GM18499 (cell line): Measurements from ENCODE around the gene CD276.
"Not testable (repeated sequence)": the region's sequence is repeated elsewhere in the genome, so short reads cannot be mapped to it uniquely, and the experiment has no call there.

Experiments used
- ATAC-seq: cut with Tn5 transposase; IDR thresholded peaks from one replicate; pipeline ENCODE4 v1.9.1; 2021; ENCODE audit warnings: moderate number of reproducible peaks; ENCODE audit not compliant: insufficient read depth, unreplicated experiment

The CD276 gene

DNA sequence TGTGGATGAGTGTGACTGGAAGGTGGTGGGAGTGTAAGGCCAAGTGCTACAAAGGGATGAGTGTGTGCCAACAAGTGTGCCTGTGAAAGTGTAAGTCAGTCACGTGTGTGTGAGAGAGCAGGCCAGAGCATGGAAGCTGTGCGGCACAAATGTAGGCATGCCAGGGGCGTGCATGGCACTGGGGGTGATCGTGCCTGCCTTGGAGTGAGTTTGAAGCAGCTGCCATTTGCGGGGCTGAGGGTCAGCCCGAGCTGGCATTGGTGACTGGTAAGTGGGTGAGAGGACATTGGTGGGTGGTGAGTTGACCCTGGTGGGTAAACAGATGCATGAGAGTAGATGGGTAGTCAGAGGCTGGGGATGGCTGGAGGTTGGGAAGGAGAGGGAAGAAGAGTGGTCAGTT lies 24.5 kb downstream of the CD276 start:
- no peak for ATAC-seq

DNA sequence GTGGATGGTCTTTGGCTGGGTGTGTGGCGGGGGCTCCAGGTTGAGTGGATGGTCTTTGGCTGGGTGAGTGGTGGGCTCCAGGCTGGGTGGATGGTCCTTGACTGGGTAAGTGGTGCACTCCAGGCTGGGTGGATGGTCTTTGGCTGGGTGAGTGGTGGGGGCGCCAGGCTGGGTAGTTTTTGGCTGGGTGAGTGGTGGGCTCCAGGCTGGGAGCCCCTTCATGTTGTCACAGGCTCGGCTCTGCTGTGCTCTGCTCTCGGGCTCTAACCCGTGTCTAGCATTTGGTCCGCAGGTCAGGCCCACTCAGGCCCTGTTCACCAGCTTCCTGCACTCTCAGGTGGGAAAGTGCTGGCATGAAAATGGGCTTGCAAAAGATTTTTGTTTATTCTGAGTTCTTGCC lies 25.1 kb downstream of the CD276 start:
- no peak for ATAC-seq

- ATAC-seq, result no peak
Observed at GRCh38 chr15:73709686-73710085, 25.5 kb downstream of the CD276 start.

GRCh38 chr15:73710321-73710720 lies 26.1 kb downstream of the CD276 start:
- no peak for ATAC-seq

DNA sequence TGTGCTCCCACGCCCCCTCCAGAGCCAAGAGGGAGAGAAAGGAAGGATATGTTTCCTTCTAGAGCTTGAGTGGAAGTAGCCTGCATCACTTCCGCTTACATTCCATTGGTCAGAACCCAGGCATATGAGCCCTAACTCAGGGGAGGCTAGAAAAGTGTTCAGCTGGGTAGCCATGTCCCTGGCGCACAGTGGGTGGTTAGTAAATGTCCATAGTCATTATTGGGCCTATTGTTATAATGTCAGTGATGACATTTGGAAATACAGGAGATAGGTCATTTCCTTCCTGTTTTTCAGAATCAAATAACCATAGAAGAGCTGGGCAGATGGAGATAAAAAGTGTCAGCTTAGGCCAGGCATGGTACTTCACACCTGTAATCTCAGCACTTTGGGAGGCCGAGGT lies 27.3 kb downstream of the CD276 start:
- no peak for ATAC-seq

GRCh38 chr15:73712107-73712506 lies 27.9 kb downstream of the CD276 start:
- ATAC-seq, result no peak

DNA sequence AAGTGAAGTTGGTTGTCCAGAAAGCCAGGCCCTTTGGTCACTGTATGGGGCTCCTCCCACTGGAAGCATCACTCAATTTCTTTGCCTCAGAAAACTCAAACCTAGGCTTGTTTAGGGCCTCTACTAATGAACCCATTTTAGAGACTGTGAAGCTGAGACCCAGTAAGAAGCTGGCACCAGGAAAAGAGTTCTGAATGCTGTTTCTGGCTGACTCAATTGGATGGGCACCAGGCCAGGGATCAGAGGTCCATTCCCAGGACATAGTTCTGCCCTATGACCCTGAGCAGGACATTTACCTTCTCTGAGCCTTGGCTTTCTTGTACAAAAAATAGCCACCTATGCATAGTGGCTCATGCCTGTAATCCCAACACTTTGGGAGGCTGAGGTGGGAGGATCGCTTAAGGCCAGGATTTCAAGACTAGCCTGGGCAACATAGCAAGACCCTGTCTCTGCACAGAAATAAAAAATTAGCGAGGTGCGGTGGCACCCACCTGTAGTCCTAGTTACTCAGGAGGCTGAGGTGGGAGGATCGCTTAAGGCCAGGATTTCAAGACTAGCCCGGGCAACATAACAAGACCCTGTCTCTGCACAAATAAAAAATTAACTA lies 30.6 kb downstream of the CD276 start:
- no peak for ATAC-seq

DNA sequence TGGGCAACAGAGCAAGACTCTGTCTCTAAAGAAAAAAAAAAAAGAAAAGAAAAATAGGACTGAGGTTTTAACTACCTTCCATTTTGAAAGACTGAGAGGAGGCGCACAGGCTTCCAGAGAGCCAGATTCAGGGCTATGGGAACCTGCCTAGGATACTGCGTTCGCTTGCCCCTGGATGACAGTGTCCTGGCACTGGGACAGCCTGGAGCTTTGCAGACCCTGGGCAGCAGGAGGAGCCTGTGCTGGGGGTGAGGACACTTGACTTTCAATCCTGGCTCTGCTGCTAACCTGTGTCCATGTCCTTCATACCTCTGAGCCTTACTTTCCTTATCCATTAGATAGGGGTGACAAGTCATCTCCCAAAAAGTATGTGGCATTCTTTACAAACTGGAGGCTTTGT lies 31.2 kb downstream of the CD276 start:
- no peak for ATAC-seq

DNA sequence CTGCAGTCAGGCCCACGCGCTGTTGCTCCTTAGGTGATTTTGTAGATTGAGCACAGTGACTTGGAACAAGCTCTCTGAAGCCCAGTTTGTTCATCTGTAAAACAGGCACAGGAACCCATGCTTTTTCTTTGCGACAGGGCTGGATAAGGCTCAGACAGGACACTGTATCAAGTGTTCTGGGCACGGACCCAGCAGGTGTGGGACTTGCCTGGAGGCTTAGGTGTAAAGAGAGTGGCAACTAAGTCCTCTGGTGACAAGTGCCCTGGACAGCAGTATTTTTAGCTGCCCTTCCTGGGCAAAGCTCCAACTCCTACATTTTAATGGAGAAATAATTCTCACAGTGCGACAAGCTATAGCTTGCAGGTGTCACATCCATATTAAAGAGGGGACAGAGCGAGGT lies 32.2 kb downstream of the CD276 start:
- no peak for ATAC-seq

DNA sequence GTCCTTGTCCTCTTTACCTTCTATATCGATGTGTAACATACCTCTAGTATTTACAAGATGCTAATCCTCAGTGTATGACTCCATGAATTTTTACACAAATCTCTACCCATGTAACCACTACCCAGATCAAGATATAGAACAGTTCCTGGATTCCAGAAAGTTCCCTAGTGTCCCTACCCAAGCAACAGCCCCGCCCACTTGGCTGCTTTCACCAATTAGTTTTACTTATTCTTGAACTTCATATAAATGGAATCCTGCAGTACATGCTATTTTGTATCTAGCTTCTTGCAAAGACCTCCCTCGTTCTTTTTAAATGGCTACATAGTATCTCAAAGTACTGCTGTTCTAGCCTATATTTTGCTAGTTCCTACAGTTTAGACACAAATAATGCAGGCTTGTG lies 33.0 kb downstream of the CD276 start:
- no peak for ATAC-seq

GRCh38 chr15:73717802-73718201 lies 33.6 kb downstream of the CD276 start:
- no peak for ATAC-seq

DNA sequence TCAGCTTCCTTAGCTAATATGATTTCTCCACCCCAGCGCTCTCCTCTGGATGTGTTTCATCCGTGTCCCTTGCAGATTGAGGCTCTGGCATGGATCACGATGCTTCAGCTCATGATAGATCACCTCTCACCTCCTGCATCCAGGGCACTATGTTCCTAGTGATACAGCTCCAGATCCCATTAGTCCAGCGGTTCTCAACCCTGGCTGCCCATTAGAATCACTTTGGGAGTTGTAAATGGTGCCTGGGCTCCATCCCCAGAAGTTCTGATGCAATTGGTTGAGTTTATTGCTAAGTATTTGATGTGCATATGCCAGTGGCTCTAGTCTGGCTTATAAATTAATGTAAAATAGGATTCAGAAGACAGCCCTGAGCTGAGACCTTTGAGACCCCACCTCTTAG lies 34.5 kb downstream of the CD276 start:
- ATAC-seq, result no peak

DNA sequence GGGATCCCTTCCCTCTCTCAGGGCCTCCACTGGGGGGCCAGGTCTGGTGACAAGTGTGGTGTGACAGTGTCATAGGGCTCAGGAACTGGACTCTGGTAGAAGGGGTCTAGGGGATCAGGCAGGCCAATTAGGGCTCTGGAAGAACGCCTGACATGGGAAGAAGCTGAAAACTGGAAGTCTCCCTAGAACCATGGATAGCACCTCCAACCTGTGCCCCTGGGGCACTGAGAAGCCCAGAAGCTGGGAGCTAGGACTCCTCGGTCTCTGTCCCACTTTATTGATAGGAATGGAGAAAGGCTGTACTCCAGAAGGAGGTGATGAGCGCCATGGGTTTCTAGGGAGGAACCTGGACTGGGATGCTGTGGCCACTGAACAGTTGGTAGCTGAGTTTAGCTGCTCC lies 38.2 kb downstream of the CD276 start:
- ATAC-seq, result no peak

DNA sequence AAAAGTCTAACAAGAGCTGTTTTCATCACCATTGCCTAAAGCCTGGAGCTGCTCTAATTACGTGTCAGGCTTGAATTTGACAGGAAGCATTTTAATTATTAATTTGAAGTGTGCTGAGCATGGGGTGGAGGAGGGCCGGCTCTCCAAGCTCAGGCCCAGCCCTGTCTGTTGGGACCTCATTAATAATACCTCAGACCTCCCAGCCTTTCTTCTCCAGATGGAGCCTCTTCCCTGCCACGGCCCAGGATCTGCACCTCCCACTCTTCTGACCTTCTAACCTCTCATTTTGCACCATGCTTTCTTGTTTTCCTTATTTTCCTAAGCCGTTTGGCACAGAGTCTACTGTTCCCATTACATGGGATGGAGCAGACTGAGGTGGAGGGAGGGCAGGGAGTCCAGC lies 39.0 kb downstream of the CD276 start:
- no peak for ATAC-seq

DNA sequence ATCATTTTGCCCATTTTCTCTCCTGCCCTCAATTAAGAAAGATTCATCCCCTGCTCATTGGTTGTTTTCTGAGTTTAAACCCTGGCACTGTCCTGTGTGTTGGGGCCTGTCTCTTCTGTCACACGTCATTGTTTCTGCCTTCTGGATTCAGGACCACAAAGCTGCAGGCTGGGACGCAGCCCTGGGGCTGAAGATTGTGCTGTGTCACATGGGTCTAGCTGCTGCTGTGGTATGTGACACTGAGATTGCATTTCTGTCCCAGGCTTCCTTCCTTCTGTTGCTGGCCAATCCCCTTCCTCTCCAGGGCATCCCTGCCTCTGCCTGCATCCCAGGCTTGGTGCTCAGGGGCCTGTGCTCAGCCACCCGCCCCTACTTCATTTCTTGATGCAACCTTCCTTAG lies 40.0 kb downstream of the CD276 start:
- ATAC-seq, result no peak

DNA sequence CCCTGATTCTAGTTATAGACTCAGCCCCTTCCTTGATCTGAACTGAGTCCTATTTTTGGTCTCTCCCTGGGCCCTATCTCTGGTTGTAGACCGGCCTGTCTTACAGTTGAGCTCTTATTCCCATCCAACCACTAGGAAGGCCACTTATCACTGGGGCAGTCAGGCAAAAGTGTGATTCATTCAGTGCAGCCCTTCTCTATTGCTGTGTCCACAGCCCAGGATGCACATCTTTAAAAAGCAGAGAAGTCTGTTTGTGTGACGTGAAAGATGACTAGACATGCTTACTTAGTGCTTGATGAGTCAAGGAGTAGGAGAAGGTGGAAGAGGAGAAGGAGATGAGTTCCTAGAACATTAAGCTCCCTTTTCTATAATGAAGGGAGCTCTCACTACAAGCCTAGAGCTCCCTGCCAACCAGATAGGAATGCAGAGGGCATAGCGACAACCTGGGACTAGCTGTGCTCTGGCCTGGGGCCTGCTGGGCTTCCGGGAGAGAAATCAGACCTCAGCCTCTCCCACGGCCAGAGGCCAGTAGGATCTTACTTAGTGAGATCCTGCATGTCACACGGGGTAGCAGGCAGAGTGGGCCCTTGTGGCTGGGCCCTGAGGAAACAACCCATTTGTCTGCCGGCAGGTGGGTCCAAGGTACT lies 43.3 kb downstream of the CD276 start:
- no peak for ATAC-seq

- not testable (repeated sequence) for ATAC-seq
Observed at GRCh38 chr15:73732051-73732450, 47.9 kb downstream of the CD276 start.

DNA sequence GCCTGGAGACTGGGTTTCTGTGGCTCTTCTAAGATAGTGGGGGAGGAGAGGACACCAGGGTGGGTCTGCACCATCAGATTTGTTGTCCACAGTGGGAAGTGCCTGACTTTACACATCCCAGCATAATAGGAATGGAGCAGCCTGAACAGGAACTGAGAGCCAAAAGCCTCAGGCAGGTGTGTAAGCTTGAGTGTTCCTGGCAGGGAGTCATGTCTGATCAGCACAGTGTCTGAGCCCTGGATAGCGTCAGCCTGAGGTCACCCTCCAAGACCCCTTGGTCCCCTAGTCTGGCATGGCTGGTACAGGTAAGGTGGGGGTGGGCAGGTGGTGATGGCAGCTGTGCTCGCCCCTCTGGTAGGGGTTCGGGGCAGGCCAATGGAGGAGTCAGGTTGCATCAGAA lies 48.7 kb downstream of the CD276 start:
- ATAC-seq, result no peak

- ATAC-seq, result no peak
Observed at GRCh38 chr15:73737535-73737934, 53.4 kb downstream of the CD276 start.

- no peak for ATAC-seq
Observed at GRCh38 chr15:73740152-73741048, 56.2 kb downstream of the CD276 start.

DNA sequence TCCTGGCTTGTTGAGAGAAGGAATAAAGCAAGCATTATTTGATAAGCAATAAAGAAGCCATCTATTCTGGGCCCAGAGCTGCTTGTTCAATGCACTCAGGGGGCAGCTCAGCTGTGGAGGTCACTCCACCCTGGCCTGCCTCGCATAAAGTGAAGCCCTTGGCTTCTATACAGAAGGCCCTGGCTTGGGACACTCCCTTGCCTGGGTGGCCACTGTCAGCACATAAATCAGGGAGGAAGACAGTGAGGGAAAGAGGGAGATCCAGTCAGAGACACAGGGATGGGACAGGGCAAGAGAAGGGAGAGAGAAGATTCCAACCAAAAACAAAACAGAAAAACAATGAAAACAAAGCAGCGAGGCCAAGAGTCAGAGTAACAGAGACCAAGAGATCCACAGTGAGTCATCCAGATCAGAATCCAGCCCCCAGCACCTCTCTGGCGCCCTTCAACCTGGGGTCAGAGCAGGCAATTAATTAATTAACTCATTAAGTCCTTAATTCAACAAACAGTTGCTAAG lies 57.2 kb downstream of the CD276 start:
- no peak for ATAC-seq
